Glutamatergic neuron (in vitro differentiated cells): ENCODE results near the gene DCAF8. TPM values are rescaled to one million over a fixed set of nuclear protein-coding genes. Genes with fewer than 3 reads are reported as not detected.
"Not testable (repeated sequence)": the region's sequence is repeated elsewhere in the genome, so short reads cannot be mapped to it uniquely, and the experiment has no call there.

Experiments used
- DNase-seq: peaks from one replicate; pipeline ENCODE4 v3.0.0; 2022
- H3K27ac Mint-ChIP-seq: one replicate; pipeline ENCODE4 v1.8.0; 2020; ENCODE audit warnings: mild to moderate bottlenecking, mixed read lengths, inconsistent platforms; ENCODE audit not compliant: unreplicated experiment
- H3K27me3 Mint-ChIP-seq: one replicate; pipeline ENCODE4 v1.8.0; 2020; ENCODE audit warnings: mild to moderate bottlenecking, moderate library complexity, mixed read lengths, inconsistent platforms; ENCODE audit not compliant: unreplicated experiment
- H3K36me3 Mint-ChIP-seq: one replicate; pipeline ENCODE4 v1.8.0; 2020; ENCODE audit warnings: mild to moderate bottlenecking, mixed read lengths, inconsistent platforms; ENCODE audit not compliant: unreplicated experiment
- H3K4me1 Mint-ChIP-seq: one replicate; pipeline ENCODE4 v1.8.0; 2020; ENCODE audit warnings: mild to moderate bottlenecking, low read depth, mixed read lengths, inconsistent platforms; ENCODE audit not compliant: unreplicated experiment
- H3K4me3 Mint-ChIP-seq: one replicate; pipeline ENCODE4 v1.8.0; 2020; ENCODE audit warnings: mild to moderate bottlenecking, mixed read lengths, inconsistent platforms; ENCODE audit not compliant: unreplicated experiment
- H3K9me3 Mint-ChIP-seq: one replicate; pipeline ENCODE4 v1.8.0; 2020; ENCODE audit warnings: mild to moderate bottlenecking, moderate library complexity, mixed read lengths, inconsistent platforms; ENCODE audit not compliant: unreplicated experiment
- CTCF ChIP-seq: fragments of 200-600 bp; sonication (generic); IDR thresholded peaks from one replicate; pipeline ENCODE4 v1.5.0; 2021; ENCODE audit not compliant: partially characterized antibody, unreplicated experiment
- total RNA-seq: library from RNA; stranded (reverse); fragmentation: NEBNext Ultra II Directional; extraction: Animal tissue kit (Norgen Biotek cat#: 25700); gene quantifications from one replicate; pipeline ENCODE4 v1.2.1, GENCODE V29; 2021; ENCODE audit not compliant: unreplicated experiment

DCAF8 gene
- total RNA-seq, 1 donor from 2014 or later = 146 TPM

- Mint-ChIP-seq H3K27ac (peak overlapping the region; percentile 86), H3K4me1 (peaks cover 12% of the 10 kb centered on the region), H3K27me3 (peaks cover 5% of the 10 kb centered on the region), H3K36me3 (no peaks in the 10 kb centered on the region), H3K9me3 (peaks cover 2% of the 10 kb centered on the region), H3K4me3 (no peak overlapping the region)
- peak; percentile 77 for TF ChIP-seq CTCF
- DNase-seq = peak; percentile 44
These were observed 29.2 kb upstream of the DCAF8 start for GRCh38 chr1:160291248-160292220.

- DNase-seq, H3K36me3 Mint-ChIP-seq, H3K27ac Mint-ChIP-seq, H3K4me3 Mint-ChIP-seq, H3K9me3 Mint-ChIP-seq, H3K27me3 Mint-ChIP-seq: not testable (repeated sequence)
- H3K4me1 Mint-ChIP-seq = peaks cover 22% of the 10 kb centered on the region
These were observed 25.4 kb upstream of the DCAF8 start for GRCh38 chr1:160287769-160288168.

- Mint-ChIP-seq H3K4me1 (peaks cover 16% of the 10 kb centered on the region), H3K4me3 (peak overlapping the region; percentile 96), H3K9me3 (peaks cover 6% of the 10 kb centered on the region), H3K27ac (peak overlapping the region; percentile 13), H3K27me3 (peaks cover 2% of the 10 kb centered on the region), H3K36me3 (no peaks in the 10 kb centered on the region)
- no peak for DNase-seq
- no peak for TF ChIP-seq CTCF
These were observed 23.2 kb upstream of the DCAF8 start for GRCh38 chr1:160285506-160285905.

- no peaks in the 10 kb centered on the region for H3K27me3 Mint-ChIP-seq
- H3K4me1 Mint-ChIP-seq = peaks cover 13% of the 10 kb centered on the region
- peak within 1 kb of the TSS; percentile 77 for H3K27ac Mint-ChIP-seq
- no peaks in the 10 kb centered on the region for H3K36me3 Mint-ChIP-seq
- DNase-seq = peak; percentile 95
- peak within 1 kb of the TSS; percentile 96 for H3K4me3 Mint-ChIP-seq
- no peak for TF ChIP-seq CTCF
- peaks cover 4% of the 10 kb centered on the region for H3K9me3 Mint-ChIP-seq
These were observed 22.5 kb upstream of the DCAF8 start, which contains the start of gene PEX19 for GRCh38 chr1:160284782-160285344. PEX19 (minus strand) TSS chr1:160285133; CDS start chr1:160285124, 9 bp downstream.

GRCh38 chr1:160284220-160284781, 22.0 kb upstream of the DCAF8 start:
- no peak for DNase-seq
- Mint-ChIP-seq H3K9me3 (peaks cover 4% of the 10 kb centered on the region), H3K27ac (peak overlapping the region; percentile 77), H3K4me3 (peak overlapping the region; percentile 96), H3K27me3 (no peaks in the 10 kb centered on the region), H3K4me1 (peaks cover 11% of the 10 kb centered on the region), H3K36me3 (no peaks in the 10 kb centered on the region)
- TF ChIP-seq CTCF = no peak
